GM12892 (cell line): ENCODE data around the gene ANKRD11.

Experiments used
- POLR2A ChIP-seq: IDR thresholded peaks from 2 replicates; pipeline ENCODE4 v1.6.1; 2011; ENCODE audit warnings: low read depth, low read length, control low read depth
- TAF1 ChIP-seq: IDR thresholded peaks from 2 replicates; pipeline ENCODE4 v1.6.1; 2011; ENCODE audit warnings: low read depth, mild to moderate bottlenecking, control low read depth, low read length, borderline replicate concordance

DNA sequence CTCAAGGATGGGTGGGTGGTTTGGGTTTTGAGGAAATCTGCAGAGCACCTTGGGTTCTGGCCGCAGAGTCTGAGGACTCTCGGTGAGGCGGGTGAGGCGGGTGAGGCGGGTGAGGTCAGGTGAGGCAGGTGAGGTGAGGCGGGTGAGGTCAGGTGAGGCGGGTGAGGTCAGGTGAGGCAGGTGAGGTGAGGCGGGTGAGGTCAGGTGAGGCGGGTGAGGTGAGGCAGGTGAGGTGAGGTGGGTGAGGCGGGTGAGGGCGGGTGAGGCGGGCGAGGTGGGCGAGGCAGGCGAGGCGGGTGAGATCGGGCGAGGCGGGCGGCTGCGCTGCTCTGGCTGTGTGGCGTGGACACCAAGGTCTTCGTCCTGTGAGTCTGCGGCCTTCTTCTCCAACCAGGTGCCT is 46.0 kb upstream of the ANKRD11 start:
- no peak for TF ChIP-seq POLR2A
- TF ChIP-seq TAF1: no peak
